ENCODE results near the gene OR6C6.

DNA sequence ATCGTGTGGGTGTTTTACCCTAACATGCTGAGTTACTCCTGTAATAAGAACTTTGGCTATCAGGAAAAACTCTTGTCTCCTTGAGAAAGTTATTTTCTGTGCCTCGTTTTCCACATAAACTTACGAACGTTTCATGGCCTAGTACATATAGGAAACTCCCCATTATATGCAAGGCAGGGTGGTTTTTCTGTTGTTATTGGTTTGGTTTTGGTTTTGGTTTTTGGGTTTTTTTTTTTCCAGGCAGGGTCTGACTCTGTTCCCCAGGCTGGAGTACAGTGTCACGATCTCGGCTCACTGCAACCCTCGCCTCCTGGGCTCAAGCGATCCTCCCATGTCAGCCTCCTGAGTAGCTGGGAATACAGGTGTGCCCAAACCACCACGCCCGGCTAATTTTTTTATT, 39.6 kb upstream of the OR6C6 start:
- TF ChIP-seq POLR2AphosphoS5 (IDR thresholded peaks at IDR 0.05; ENCODE audit: borderline replicate concordance, low read depth, low read length) (no peak), EZH2 (IDR thresholded peaks at IDR 0.05) (no peak)

Measured in SK-N-MC (cell line).